Measurements from ENCODE around the gene ADGRV1. TPM values are rescaled to one million over a fixed set of nuclear protein-coding genes. Genes with fewer than 3 reads are reported as not detected.

The ADGRV1 gene
- polyA plus RNA-seq, 3 donors = 0.18 to 0.33 TPM; not detected in 1

- no peaks in the 10 kb centered on the region for H3K36me3 ChIP-seq (replicated peaks in 1 of 2; ENCODE audit: control insufficient read depth in 1 of 2, insufficient read depth in 2 of 2, low read length in 2 of 2)
- H3K4me3 ChIP-seq (replicated peaks in 1 of 3; ENCODE audit: low read depth in 2 of 3, low read length in 3 of 3) = no peak overlapping the region
- H3K36me3 Mint-ChIP-seq = no peaks in the 10 kb centered on the region
- H3K4me2 ChIP-seq (replicated peaks; ENCODE audit: extremely low read depth, low read length, poor library complexity, severe bottlenecking) = no peak overlapping the region
- H2AFZ ChIP-seq (ENCODE audit: insufficient read depth, low read depth, low read length, poor library complexity, severe bottlenecking) = no peak overlapping the region
- H3K27ac ChIP-seq (ENCODE audit: low read depth in 1 of 2, low read length in 2 of 2) = no peak overlapping the region
- peaks cover 3% of the 10 kb centered on the region for H3K4me1 Mint-ChIP-seq
- no peaks in the 10 kb centered on the region for H3K27me3 ChIP-seq (ENCODE audit: control insufficient read depth in 2 of 2, insufficient read depth in 2 of 2, low read length in 2 of 2)
- H4K20me1 ChIP-seq (ENCODE audit: insufficient read depth, low read length) = no peaks in the 10 kb centered on the region
- H3K4me3 Mint-ChIP-seq = no peak overlapping the region
- intact Hi-C loops (cut with micrococcal nuclease) = no loop called here
- no peaks in the 10 kb centered on the region for H3K9me3 ChIP-seq (replicated peaks in 1 of 2; ENCODE audit: control insufficient read depth in 1 of 2, insufficient read depth in 1 of 2, low read length in 2 of 2)
- no peak overlapping the region for H3K9ac ChIP-seq (ENCODE audit: insufficient read depth, low read length, poor library complexity, severe bottlenecking)
- no peaks in the 10 kb centered on the region for H3K79me2 ChIP-seq (ENCODE audit: insufficient read depth, low read length)
- H3K9me3 Mint-ChIP-seq = no peaks in the 10 kb centered on the region
- no peak for TF ChIP-seq CTCF (IDR thresholded peaks at IDR 0.05)
- H3K27me3 Mint-ChIP-seq (ENCODE audit: low read depth in 3 of 3) = peaks cover 0 to 2% (median 0%) of the 10 kb centered on the region in 3 donors
- H3K4me1 ChIP-seq (ENCODE audit: control insufficient read depth in 1 of 2, insufficient read depth in 2 of 2, low read length in 2 of 2) = peaks cover 0 to 3% of the 10 kb centered on the region in 2 donors
- DNase-seq = no peak
- no peak overlapping the region for H3K27ac Mint-ChIP-seq
Measured at GRCh38 chr5:90983711-90984124, 425.1 kb downstream of the ADGRV1 start.

DNA sequence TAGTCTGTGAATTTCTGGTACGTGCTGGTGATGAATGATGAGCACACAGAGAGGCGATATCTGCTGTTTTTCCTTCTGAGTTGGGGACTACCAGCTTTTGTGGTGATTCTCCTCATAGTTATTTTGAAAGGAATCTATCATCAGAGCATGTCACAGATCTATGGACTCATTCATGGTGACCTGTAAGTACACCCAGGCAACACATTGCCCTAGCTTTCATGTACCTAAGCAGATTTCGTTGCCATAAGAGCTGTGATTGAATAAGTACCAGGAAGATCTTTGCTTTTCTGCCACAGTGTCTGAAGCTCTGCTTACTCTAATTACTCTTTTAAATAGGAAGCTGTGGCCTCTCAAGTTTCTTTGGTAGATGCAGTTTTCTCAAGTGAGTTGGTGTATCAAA, 426.7 kb downstream of the ADGRV1 start:
- TF ChIP-seq CTCF (IDR thresholded peaks at IDR 0.05) = no peak
- peaks cover 0 to 2% (median under 1%) of the 10 kb centered on the region in 3 donors for H3K27me3 Mint-ChIP-seq (ENCODE audit: low read depth in 3 of 3)
- H3K9me3 Mint-ChIP-seq = peaks cover 0 to 3% (median 0%) of the 10 kb centered on the region in 7 donors

More for the DNA sequence above, 426.7 kb downstream of the ADGRV1 start:
- Histone ChIP-seq H2AFZ (ENCODE audit: insufficient read depth, low read depth, low read length, poor library complexity, severe bottlenecking) (no peak overlapping the region), H3K79me2 (ENCODE audit: insufficient read depth, low read length) (no peaks in the 10 kb centered on the region), H3K27ac (ENCODE audit: low read depth in 1 of 2, low read length in 2 of 2) (no peak overlapping the region), H3K4me2 (replicated peaks; ENCODE audit: extremely low read depth, low read length, poor library complexity, severe bottlenecking) (no peak overlapping the region), H3K27me3 (ENCODE audit: control insufficient read depth in 2 of 2, insufficient read depth in 2 of 2, low read length in 2 of 2) (no peaks in the 10 kb centered on the region), H3K9ac (ENCODE audit: insufficient read depth, low read length, poor library complexity, severe bottlenecking) (no peak overlapping the region), H3K4me1 (ENCODE audit: control insufficient read depth in 1 of 2, insufficient read depth in 2 of 2, low read length in 2 of 2) (peaks cover 0 to 3% of the 10 kb centered on the region in 2 donors), H3K36me3 (replicated peaks in 1 of 2; ENCODE audit: control insufficient read depth in 1 of 2, insufficient read depth in 2 of 2, low read length in 2 of 2) (no peaks in the 10 kb centered on the region), H3K9me3 (replicated peaks in 1 of 2; ENCODE audit: control insufficient read depth in 1 of 2, insufficient read depth in 1 of 2, low read length in 2 of 2) (no peaks in the 10 kb centered on the region), H4K20me1 (ENCODE audit: insufficient read depth, low read length) (no peaks in the 10 kb centered on the region), H3K4me3 (replicated peaks in 1 of 3; ENCODE audit: low read depth in 2 of 3, low read length in 3 of 3) (no peak overlapping the region)
- Mint-ChIP-seq H3K4me3 (no peak overlapping the region), H3K36me3 (no peaks in the 10 kb centered on the region), H3K4me1 (peaks cover 3% of the 10 kb centered on the region), H3K27ac (no peak overlapping the region)
- 100% methylated on average over 3 of the region's 3 CpGs for WGBS (ENCODE audit: insufficient coverage)
- intact Hi-C loops (cut with micrococcal nuclease) = no loop called here
- no peak for DNase-seq

Data from CD14-positive monocyte (primary cell).